OCI-LY7 (cell line): Measurements from ENCODE around the gene SLC25A42.

Experiments used
- CTCF ChIP-seq: fragments of 200-600 bp; sonication (generic); conservative IDR thresholded peaks from 2 replicates; pipeline ENCODE4 v1.5.1; 2014; ENCODE audit warnings: mild to moderate bottlenecking, antibody characterized with exemption, low read length, moderate library complexity, mixed read lengths
- EZH2phosphoT487 ChIP-seq: fragments of 200-600 bp; sonication (generic); IDR thresholded peaks from 2 replicates; pipeline ENCODE4 v1.6.1; 2018; ENCODE audit warnings: low read depth, borderline replicate concordance, mild to moderate bottlenecking, mixed run types, antibody characterized with exemption, low read length, moderate library complexity, mixed read lengths

GRCh38 chr19:19050104-19050503, 13.7 kb upstream of the SLC25A42 start:
- TF ChIP-seq CTCF = no peak
- no peak for TF ChIP-seq EZH2phosphoT487
